ENCODE results near the gene TRIM8.

TRIM8 gene, protein sequence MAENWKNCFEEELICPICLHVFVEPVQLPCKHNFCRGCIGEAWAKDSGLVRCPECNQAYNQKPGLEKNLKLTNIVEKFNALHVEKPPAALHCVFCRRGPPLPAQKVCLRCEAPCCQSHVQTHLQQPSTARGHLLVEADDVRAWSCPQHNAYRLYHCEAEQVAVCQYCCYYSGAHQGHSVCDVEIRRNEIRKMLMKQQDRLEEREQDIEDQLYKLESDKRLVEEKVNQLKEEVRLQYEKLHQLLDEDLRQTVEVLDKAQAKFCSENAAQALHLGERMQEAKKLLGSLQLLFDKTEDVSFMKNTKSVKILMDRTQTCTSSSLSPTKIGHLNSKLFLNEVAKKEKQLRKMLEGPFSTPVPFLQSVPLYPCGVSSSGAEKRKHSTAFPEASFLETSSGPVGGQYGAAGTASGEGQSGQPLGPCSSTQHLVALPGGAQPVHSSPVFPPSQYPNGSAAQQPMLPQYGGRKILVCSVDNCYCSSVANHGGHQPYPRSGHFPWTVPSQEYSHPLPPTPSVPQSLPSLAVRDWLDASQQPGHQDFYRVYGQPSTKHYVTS

DNA sequence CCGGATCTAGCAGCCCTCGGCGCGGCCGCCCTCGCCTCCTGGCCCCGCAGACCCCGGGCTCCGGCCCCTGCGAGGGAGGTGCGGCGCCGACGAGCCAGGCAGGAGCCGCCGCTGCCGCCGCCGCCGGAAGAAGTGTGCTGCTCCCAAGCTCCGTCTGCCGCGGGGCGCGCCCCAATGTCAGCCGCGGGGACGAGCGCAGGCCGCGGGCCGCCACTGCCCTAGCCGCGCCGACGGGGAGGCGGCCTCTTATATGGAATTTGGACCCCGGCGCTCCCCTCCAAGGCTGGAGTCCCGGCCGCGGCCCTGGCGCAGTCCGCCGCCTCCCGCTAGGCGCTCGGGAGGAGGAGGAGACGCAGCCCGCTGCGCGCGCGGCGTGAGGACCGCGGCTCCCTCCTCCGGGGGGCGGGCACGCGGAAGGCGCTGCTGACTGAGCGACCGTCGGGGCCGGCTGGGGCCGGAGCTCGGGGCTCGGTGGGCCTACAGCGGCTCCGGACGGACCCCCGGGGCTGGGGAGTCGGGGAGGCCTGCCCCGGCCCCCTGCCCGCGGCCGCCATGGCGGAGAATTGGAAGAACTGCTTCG lies at the start of gene TRIM8:
TSS of gene TRIM8 (plus strand) at position 414 of the 580 bp plus-strand sequence. CDS start at position 553, 139 bp downstream.
- no peak for DNase-seq

DNA sequence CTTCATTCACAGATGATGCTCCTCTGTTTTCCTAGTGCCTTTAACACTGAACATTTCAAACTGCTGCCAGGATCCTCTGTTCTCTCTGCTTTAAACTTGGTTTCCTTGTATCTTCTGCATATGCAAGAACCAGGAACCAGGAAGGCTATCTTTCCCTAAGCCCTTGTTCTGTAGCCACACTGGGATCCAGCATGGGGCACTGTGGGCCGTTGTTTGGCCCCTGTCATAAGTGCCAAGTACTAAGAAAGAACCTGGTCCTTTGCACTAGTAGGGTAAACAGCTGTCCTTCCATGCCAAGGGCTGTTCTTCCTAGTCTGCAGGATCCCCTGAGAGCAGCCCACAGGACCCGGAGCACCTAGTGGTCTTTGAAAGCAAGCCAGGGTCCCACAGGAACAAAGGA lies 49.0 kb upstream of the TRIM8 start:
- DNase-seq: no peak

DNA sequence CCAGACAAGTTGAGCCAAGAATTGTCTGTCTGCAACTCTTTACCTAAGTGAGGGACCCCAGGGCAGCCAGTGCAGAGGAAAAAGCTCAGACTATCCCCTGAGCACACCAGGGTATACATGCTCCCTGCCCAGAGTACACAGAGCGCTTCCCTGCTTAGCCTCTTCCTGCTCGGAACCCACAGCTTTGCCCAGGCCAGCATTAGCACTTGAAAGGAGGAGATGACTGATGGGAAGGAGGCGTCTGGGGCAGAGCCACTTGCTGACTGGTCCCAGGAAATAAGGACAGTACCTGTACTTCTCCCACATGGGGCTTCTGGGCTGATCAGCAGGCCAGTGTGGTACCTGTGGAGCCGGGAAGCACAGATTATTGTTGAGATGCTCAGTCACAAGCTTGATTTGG lies 48.4 kb upstream of the TRIM8 start:
- DNase-seq: no peak

DNA sequence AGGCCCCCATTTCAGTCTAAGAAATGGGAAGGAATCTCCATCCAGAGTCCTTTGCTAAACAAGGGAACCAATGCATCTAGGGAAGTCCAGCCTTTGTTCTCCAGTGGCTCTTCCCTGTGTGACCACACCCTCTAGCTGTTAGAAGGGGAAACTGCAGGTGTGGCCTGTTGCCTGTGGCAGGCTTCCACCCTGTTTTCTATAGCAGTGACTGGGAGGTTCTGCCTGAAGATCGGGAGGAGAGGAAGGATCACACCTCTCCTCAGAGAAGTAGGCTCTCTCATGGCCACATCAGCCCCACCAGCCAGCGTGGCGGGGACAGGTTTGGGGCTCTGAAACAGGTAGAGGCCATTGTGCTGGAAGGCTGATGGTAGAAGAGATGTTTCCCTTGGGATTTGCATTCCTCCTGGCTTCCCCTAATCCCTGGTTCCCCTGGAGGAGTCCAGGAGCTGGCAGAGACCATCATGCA lies 47.7 kb upstream of the TRIM8 start:
- peak; percentile 28 for DNase-seq

DNA sequence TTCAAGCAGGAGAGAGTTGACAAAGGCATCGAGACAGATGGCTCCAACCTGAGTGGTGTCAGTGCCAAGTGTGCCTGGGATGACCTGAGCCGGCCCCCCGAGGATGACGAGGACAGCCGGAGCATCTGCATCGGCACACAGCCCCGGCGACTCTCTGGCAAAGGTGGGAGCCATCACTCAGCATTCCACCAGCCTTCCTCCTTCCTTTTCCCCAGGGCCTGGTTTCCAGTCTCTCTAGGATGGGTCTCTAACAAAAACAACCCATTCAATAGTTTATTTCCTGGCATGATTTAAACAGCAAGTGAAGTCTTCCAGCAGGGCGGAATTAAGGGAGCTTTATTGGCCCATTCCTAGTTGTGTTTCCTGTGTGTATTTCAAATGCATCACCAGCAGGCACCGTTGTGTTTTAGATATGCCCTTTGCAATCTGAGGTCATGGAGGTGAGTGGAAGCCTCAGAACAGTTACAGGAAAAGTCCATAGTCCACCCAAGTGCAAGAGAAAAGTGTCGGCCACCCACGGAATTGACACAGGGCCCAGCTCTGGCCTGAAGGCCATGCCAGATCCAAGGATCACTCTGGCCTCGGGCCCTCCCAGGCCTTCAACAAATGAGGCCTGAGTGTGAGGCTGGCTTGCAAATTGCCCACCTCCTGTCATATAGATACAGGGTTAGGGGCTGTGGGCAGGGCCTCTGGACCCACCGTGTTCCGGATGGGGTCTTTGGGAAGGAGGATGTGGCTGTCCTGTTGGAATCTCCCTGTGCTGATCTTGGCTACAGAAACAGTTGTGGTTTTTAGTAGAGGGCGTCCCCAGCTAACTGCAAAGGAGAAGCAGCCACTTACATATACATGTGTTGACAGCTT lies 46.9 kb upstream of the TRIM8 start:
- DNase-seq: no peak

DNA sequence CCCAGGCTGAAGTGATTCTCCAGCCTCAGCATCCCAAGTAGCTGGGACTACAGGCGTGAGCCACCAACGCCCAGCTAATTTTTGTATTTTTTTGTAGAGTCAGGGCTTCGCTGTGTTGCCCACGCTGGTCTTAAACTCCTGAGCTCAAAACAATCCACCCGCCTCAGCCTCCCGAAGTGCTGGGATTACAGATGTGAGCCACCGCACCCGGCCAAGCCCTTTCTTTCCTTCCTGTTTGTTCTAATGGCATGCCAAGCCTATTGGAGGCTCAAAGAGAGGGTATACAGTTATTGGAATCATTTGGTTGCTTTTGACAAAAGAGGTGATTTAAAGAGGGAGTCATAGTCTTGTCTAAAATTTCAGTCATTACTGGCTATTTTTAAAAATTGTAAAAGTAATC lies 46.0 kb upstream of the TRIM8 start:
- DNase-seq: no peak

DNA sequence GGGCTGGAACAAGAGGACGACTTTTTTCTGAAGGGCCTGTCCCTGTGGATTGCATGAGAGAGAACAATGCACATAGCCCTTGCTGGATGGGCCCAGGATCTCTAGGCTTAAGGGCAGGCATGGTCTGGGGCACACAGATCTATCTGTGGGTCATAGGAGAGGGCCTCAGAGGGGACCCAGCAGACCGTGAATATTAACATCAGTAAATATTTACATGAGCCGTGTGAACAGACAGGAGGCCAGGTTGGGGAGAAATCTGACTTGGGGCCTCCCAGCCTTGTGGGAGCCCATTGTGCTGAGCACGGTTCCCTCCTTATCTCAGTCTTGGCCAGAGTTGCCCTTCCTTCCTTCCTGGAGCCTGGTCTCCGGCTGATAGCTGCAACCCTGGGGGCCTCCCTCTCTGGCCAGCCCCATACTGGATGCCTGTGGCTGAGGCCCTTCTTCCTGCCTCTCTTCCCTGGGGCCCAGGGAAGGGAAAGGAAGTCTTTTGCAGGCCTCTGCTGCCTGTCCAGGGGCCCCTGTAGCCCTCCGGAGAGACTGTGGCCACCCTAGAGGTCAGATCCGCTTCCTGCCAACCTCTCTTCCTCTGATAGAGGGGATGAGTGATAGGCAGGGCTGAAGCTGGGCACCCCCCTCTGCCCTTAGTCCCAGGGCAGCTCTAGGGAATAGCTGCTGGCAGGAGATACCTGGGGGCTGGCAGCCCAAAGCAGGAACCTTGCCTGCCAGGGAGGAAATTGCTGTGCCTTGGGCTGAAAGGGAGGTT lies 44.5 kb upstream of the TRIM8 start:
- DNase-seq: no peak

DNA sequence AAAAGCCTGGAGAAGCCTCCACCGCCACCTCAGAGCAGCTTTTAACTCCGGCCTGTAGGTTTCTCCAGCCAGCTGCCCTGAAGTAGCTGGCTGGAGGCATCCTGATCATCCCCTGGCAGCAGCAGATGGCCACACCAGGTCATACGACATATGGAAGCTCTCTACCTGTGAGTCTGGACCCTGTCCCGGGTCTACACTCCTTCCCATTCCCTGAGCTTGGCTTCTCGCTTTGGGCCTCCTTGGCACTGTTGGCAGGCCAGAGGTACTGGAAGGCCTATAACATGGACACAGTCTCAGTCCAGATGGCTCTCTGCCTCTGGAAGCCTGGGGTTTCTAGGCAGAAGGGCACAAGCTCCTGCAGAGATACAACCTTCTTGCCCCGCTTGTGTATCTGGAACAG lies 43.5 kb upstream of the TRIM8 start:
- DNase-seq: no peak

DNA sequence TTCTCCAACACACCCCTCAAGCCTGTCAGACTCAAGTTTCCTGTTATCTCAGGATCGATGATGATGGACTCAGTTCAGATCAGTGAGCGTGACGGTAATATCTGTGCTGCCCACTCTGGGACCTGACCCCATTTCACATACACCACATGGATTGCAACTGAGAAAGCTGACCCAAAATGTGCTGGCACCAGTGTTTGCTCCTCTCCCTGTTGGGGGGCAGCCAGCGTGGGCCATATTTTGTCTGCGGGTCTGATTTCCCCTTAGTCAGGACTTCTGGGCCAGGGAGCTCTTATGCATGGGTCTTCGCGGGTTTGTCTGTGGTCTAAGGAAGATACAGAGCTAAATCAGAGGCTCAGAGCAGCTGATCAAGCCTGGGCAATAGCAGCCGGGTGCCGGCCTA lies 42.6 kb upstream of the TRIM8 start:
- DNase-seq: no peak

DNA sequence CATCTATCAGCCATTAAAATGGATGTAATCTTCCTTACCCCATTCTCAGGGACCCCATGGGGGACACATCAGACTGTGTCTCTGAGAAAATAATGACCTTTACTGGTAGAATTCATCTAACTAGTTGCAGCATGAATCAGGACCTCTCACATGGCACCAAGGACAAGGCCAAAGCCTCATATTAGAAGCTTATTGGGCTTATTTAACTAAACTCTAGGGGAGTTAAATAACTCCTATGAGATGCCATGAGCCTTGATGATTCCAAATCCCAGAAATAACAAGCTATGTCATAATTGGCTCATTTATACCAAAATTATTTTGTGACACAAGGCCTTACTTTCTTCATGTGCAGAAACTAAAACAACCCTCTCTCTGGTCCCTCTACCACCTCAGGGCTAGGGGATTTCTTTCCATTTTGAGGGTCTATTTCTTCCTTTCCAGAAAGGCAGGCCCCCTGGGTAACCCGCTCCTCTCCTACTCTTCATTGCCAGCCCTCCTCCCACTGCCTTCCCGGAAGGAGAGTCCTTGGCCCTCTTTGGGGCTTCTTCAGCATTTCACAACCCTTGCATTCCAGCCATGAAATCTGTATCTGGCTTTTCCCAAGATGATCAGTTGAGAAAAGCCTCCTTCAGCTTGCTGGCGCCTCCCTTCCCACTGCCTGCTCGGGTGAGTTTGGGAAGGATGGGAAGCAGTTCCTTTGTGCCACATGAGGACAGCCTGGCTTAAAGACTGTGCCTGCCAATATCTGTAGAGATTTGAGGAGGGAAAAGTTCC lies 41.8 kb upstream of the TRIM8 start:
- no peak for DNase-seq

DNA sequence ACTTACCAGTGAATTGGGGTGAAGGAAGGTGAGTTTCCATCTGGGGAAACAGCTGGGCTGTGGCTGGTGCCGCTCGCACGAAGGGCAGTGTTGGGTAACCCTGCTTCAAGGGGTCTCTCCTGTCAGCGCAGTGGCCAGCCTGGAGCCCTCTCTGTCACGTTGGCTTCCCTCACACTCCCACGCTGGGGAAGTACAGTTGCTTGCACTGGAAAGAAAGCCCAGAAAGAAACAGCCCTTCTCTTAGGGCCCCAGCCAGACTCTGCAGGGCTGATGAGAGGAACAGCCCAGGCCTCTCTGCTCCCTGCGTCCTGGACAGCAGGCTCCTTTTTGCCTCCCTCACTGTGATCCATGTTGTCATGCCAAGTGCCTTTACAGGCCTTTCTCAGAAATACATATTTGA lies 40.3 kb upstream of the TRIM8 start:
- no peak for DNase-seq

DNA sequence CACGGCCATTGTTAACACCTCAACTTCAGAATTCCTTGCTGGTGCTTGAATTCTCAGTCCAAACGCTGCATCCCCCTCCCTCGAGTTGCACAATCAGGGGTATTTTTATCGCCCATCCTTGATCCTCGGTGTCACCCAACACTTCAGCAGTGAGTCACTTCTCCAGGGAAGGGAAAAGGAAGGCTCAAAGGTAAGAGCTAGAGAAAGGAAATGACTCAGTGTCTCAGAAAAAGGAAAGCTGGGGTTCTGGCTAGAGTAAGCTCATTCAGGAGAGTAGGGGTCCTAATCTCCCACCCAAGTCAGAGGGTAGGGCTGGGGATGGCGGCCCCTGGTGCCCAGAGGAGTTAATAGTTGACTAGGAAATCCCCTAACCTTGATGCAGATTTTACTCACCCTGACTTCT lies 39.8 kb upstream of the TRIM8 start:
- no peak for DNase-seq

DNA sequence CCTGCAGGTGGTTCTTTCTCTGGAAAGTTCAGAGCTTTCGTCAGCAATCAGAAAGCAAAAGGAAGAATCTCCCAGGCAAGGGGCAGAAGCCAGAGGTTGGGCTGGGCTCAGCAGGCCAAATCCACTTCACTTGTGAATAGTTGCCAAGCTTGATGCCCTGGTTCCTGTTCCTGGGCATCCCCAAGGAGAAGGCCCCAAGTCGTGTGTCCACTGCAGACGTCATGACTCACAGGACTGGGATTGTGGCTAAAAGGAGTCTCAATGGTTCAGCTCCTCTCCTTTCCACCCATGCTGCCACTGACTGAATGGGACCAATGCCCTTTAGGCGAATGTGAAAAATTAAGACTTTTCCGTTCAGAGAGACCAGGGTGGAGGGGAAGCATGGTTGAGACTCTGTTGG lies 38.6 kb upstream of the TRIM8 start:
- no peak for DNase-seq

DNA sequence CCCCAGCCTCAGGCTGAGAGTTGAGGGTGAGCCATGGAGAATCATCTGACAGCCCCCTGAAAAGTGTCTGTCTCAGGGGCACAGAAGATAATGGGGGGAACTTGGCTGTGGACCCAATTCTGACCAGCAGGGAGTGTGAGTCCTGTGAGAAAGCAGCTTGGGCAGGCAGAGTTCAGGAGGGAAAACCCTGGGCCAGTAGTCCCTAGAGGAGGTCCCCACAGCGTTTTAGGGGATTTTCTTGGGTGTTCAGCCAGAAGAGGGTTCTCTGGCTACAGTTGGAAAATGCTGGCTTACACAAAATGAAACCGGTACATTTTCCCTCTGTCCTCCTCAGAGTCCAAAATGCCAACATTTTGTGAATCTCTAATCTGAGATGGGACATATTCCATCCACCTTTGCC lies 35.8 kb upstream of the TRIM8 start:
- DNase-seq: no peak

DNA sequence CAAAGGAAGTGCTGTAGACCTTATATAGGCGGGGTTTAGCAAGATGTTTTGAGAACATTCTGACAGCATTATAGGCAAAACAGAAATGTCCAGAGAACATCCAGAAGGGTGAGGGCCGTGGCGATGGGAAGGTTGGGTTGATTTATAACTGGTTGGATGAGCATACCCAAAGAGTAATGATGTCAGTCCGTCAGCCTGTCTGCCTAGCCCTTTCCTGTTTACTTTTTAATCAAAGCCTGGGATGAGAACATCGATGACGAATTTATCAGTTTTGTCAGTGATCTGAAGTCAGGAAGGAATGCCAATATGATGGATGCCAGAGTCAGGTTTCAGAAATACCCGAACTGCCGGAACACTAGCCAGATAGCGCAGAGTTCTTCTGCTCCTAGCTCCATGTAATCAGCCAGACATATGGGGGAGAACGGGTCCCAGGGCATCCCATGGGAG lies 33.8 kb upstream of the TRIM8 start:
- DNase-seq: no peak

DNA sequence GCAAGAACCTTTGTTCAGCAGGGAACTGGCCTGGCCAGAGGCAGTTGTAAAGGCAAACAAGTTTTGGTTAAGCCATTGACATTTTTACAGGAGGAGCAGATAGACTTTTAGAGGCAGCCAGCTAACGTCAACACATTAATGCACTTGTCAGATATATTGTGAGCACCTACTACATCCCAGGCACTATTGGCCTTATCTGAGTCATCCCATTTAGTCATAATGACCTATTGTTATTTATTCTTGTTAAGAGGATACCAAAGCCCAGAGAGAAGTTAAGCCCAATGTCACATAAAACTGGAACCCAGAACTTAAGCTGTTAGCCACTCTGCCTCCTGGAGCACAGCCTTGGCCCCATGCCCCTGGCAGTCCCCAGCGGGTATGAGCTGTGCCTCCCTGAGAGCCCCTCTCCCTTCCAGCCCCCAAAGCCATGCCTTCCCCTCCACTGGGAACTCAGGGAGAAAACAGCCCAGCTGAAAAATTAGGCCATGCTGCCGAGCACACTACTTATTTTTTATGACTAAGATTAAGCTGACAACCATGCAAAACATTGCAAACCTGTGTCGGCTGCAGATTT lies 32.7 kb upstream of the TRIM8 start:
- DNase-seq: no peak

DNA sequence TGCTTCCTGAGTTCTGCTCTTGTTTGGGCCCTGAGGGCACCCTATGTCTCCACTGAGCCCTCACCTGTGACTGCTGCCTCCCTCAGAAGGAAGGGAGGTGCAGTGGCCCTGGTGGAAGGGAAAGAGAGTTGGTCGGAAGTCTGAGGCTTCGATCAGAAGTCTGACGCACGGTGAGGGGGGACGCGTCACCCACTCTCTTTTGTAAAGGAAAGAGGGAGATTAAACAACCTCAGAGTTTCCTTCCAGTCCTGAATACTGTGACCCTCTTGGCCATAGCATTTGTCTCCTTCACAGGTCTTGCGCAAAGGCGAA lies 31.4 kb upstream of the TRIM8 start:
- no peak for DNase-seq

DNA sequence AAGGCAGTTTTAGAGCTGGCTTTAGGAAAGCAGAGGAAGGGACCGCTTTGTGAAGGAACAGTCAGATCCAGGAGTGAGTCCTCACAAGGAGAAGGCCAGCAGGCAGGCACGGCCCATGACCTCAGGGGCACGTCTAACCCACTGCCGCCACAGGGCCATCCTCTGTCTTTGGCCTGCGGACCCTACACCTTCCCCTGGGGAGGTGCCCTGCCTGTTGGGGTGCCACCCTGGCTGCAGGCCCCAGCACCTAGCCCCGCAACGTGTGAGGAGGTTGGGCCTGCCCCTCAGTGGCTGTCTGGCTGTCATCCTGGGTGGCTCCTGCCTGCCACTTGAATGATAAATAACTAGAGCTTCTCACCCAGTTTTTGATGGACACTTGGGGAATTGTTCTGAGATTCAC lies 31.0 kb upstream of the TRIM8 start:
- DNase-seq: no peak

DNA sequence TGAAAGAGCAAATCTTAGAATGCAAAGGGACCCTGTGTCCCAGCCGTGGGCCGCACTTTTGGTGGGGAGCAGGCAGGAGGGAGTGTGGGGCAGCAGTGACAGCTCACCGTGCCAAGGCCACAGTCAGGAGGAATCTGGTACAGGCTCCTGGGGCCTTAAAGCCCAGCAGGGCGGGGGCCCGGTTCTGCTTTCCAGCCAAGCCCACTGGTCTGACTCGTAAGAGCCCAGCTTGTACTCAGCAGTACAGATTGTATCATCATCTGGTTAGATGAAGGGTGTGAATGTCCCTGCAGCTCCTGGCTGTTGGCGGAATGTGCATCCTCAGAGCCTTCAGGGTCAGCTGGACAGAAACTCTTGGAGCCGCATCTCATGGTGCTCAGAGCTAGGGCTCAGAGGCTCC lies 30.5 kb upstream of the TRIM8 start:
- DNase-seq: no peak

DNA sequence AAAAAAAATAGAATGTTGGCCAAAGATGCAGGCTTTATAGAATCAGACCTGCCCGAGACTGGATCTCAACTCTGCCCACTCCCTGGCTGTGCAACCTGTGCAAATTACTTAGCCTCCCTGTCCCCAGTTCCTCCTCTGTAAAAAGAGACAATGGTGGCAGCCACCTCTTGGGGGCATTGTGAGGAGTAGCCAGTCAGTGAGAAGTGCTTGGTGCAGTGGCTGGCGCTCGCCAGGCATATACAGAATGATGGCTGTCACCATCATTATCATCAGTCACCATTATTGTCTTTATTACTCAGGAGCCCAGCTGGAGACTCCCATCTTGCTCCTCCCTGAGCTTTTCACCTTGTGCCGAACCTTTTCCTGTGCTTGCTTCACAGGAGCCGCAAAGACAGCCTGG lies 29.4 kb upstream of the TRIM8 start:
- DNase-seq: no peak

DNA sequence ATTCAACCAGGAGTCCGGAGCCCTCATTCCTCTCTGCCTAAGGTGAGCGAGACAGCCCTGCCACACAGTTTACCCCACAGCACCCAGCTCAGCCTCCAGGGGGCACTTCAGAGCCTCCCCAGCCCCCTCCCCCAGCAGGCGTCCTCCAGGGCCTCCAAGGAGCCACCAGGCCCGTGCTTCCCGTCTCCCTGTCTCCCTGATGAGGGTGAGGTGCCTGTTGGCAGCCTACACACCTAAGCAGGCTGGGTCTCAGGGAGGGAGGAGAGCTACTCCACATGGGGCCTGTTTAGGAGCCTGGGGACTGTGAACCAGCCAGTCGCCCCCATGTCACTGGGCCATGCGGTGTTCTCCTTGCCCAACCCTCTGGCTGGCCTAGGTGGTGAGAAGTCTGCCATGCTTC lies 28.9 kb upstream of the TRIM8 start:
- DNase-seq: no peak

Data from NCI-H1092 (cell line).